ENCODE measurements around the gene IZUMO3. TPM values are rescaled to one million over a fixed set of nuclear protein-coding genes. Genes with fewer than 3 reads are reported as not detected.

The IZUMO3 gene
- total and polyA plus RNA-seq, 2 of the 4 experiments (the other 2 are of a cell fraction): not detected

GRCh38 chr9:24516463-24516862 is 29.2 kb downstream of the IZUMO3 start:
- H3K14ac ChIP-seq (replicated peaks; ENCODE audit: low read depth, low read length): no peak overlapping the region
- no peak for TF ChIP-seq FOS (IDR thresholded peaks at IDR 0.05; ENCODE audit: low read depth, low read length)
- TF ChIP-seq BHLHE40 (IDR thresholded peaks at IDR 0.05; ENCODE audit: low read depth, low read length): no peak
- no peak for TF ChIP-seq NFE2L2 (IDR thresholded peaks at IDR 0.05; ENCODE audit: low read depth, low read length)
- no peak for TF ChIP-seq RCOR1 (IDR thresholded peaks at IDR 0.05; ENCODE audit: insufficient replicate concordance, low read length)
- no peak for TF ChIP-seq USF2 (IDR thresholded peaks at IDR 0.05; ENCODE audit: low read depth, low read length)
- no peak for TF ChIP-seq MXI1 (IDR thresholded peaks at IDR 0.05; ENCODE audit: borderline replicate concordance, low read depth, low read length)
- no peak for TF ChIP-seq CTCF (conservative IDR thresholded peaks at IDR 0.05; ENCODE audit: low read depth, low read length)
- no peak for TF ChIP-seq CHD1 (IDR thresholded peaks at IDR 0.05; ENCODE audit: low read depth, low read length)
- no peak for TF ChIP-seq CEBPB (IDR thresholded peaks at IDR 0.05; ENCODE audit: low read depth, low read length)
- TF ChIP-seq ELK1 (IDR thresholded peaks at IDR 0.05; ENCODE audit: borderline replicate concordance, low read depth, low read length): no peak
- no peak for TF ChIP-seq RFX5 (IDR thresholded peaks at IDR 0.05; ENCODE audit: low read depth, low read length)
- no peak for TF ChIP-seq SMC3 (IDR thresholded peaks at IDR 0.05; ENCODE audit: low read depth, low read length)
- no peak for TF ChIP-seq MAZ (IDR thresholded peaks at IDR 0.05; ENCODE audit: borderline replicate concordance, low read depth, low read length)
- TF ChIP-seq MAFK (IDR thresholded peaks at IDR 0.05; ENCODE audit: low read depth, low read length): no peak
- no peaks in the 10 kb centered on the region for H3K9me3 ChIP-seq (ENCODE audit: control insufficient read depth, insufficient read depth, low read length)
- intact Hi-C loops (cut with micrococcal nuclease): no loop called here
- H3K36me3 ChIP-seq (ENCODE audit: control insufficient read depth, insufficient read depth, low read length): no peaks in the 10 kb centered on the region
- H3K23ac ChIP-seq (ENCODE audit: low read depth, low read length): no peak overlapping the region
- H3K9ac ChIP-seq (ENCODE audit: low read depth, low read length): no peak overlapping the region
- H3K18ac ChIP-seq (ENCODE audit: low read depth, low read length): no peak overlapping the region
- in situ Hi-C loops (cut with MboI; ENCODE audit: low sequenced_read_pairs): no loop called here
- no peaks in the 10 kb centered on the region for H3K4me1 ChIP-seq (ENCODE audit: control insufficient read depth, insufficient read depth, low read length)
- no peak overlapping the region for H2AK5ac ChIP-seq (ENCODE audit: low read depth, low read length)
- POLR2A ChIA-PET (ENCODE audit: unreplicated experiment): no interaction called here
- H3K4me2 ChIP-seq (ENCODE audit: low read depth, low read length): no peak overlapping the region
- no peak overlapping the region for H4K5ac ChIP-seq (ENCODE audit: low read depth, low read length)
- DNase-seq: no peak
- BruUV-seq (replicated peaks): no TSS peak
- no peak overlapping the region for H2BK20ac ChIP-seq (ENCODE audit: low read depth, low read length)
- no peak overlapping the region for H3K4me3 ChIP-seq (ENCODE audit: insufficient read depth, low read depth, low read length)
- H2BK120ac ChIP-seq (ENCODE audit: low read depth, low read length): no peak overlapping the region
- CTCF ChIA-PET: no interaction called here
- dilution Hi-C loops (cut with HindIII; ENCODE audit: low sequenced_read_pairs, unreplicated experiment): no loop called here
- H4K20me1 ChIP-seq (ENCODE audit: insufficient read depth, low read length): no peaks in the 10 kb centered on the region
- WGBS, 2 experiments (ENCODE audit: extremely low coverage in 2 of 2, insufficient read length in 1 of 2): no CpG with 5 or more reads among the region's 3 CpGs
- H3K27me3 ChIP-seq (ENCODE audit: control insufficient read depth, insufficient read depth, low read length): no peaks in the 10 kb centered on the region
- H3K27ac ChIP-seq (ENCODE audit: insufficient read depth, low read length): no peak overlapping the region
- no peak overlapping the region for H2AFZ ChIP-seq (replicated peaks; ENCODE audit: low read length, poor library complexity)
- H4K91ac ChIP-seq (ENCODE audit: insufficient read depth, low read depth, low read length): no peak overlapping the region
- no peak overlapping the region for H2BK15ac ChIP-seq (ENCODE audit: low read depth, low read length)
- H3K4ac ChIP-seq (ENCODE audit: low read depth, low read length): no peak overlapping the region
- no peak overlapping the region for H3K56ac ChIP-seq (ENCODE audit: extremely low read depth, insufficient read depth, low read length)
- H2AK9ac ChIP-seq (replicated peaks; ENCODE audit: low read depth, low read length, poor library complexity): no peak overlapping the region
- no peaks in the 10 kb centered on the region for H3K79me1 ChIP-seq (ENCODE audit: low read depth in 1 of 2, low read length in 2 of 2)
- no peak overlapping the region for H4K8ac ChIP-seq (ENCODE audit: low read depth in 2 of 2, low read length in 2 of 2)
- H2BK5ac ChIP-seq (ENCODE audit: low read depth, low read length, poor library complexity, severe bottlenecking): no peak overlapping the region
- no peaks in the 10 kb centered on the region for H3K9me1 ChIP-seq (ENCODE audit: insufficient read depth, low read length)
- ATAC-seq (ENCODE audit: low read depth): no peak

Data from IMR-90 (cell line).